Neuronal stem cell (in vitro differentiated cells): ENCODE measurements around the gene ADK.

Experiments
- DNase-seq: peaks from one replicate; pipeline ENCODE4 v3.0.0-alpha.2; 2013; ENCODE audit warnings: low spot score
- H2AFZ ChIP-seq: one replicate; pipeline ENCODE4 v1.6.1; 2013; ENCODE audit warnings: mild to moderate bottlenecking, low read length, inconsistent platforms
- H2AK5ac ChIP-seq: 2 replicates; pipeline ENCODE4 v1.6.1; 2013; ENCODE audit warnings: low read depth, mild to moderate bottlenecking, inconsistent platforms, low read length, moderate library complexity, mixed read lengths
- H2BK120ac ChIP-seq: 2 replicates; pipeline ENCODE4 v1.6.1; 2013; ENCODE audit warnings: low read depth, mild to moderate bottlenecking, inconsistent platforms, low read length, moderate library complexity, mixed read lengths
- H2BK12ac ChIP-seq: one replicate; pipeline ENCODE4 v1.6.1; 2013; ENCODE audit warnings: low read length, inconsistent platforms
- H2BK15ac ChIP-seq: 2 replicates; pipeline ENCODE4 v1.6.1; 2013; ENCODE audit warnings: mild to moderate bottlenecking, low read length, inconsistent platforms, mixed read lengths
- H2BK5ac ChIP-seq: one replicate; pipeline ENCODE4 v1.6.1; 2013; ENCODE audit warnings: inconsistent platforms, mild to moderate bottlenecking, low read length, moderate library complexity
- H3K14ac ChIP-seq: one replicate; pipeline ENCODE4 v1.6.1; 2013; ENCODE audit warnings: low read length, inconsistent platforms
- H3K18ac ChIP-seq: 2 replicates; pipeline ENCODE4 v1.6.1; 2013; ENCODE audit warnings: low read length, inconsistent platforms
- H3K23ac ChIP-seq: 2 replicates; pipeline ENCODE4 v1.6.1; 2013; ENCODE audit warnings: low read depth, mild to moderate bottlenecking, mixed read lengths, low read length, inconsistent platforms; ENCODE audit not compliant: poor library complexity
- H3K27ac ChIP-seq: replicated peaks from 3 replicates; pipeline ENCODE4 v1.5.1; 2013; ENCODE audit warnings: low read length, inconsistent platforms
- H3K27me3 ChIP-seq, 3 experiments: 2 replicates each; pipeline ENCODE4 v1.6.1; 2013; ENCODE audit warnings: low read length in 3 of 3, mild to moderate bottlenecking in 2 of 3, inconsistent platforms in 1 of 3, low read depth in 1 of 3, mixed read lengths in 1 of 3, moderate library complexity in 1 of 3; ENCODE audit not compliant: control insufficient read depth in 3 of 3, insufficient read depth in 3 of 3
- H3K36me3 ChIP-seq, 2 donors: replicated peaks in 1 of 2; 2 replicates each; pipeline ENCODE4 v1.6.1; 2013; ENCODE audit warnings: low read length in 2 of 2; ENCODE audit not compliant: control insufficient read depth in 2 of 2, insufficient read depth in 2 of 2
- H3K4ac ChIP-seq: 2 replicates; pipeline ENCODE4 v1.6.1; 2013; ENCODE audit warnings: inconsistent platforms, mild to moderate bottlenecking, low read length, moderate library complexity
- H3K4me1 ChIP-seq, 2 donors: 1 replicate in 1 of 2; 2 replicates in 1 of 2; pipeline ENCODE4 v1.6.1; 2013; ENCODE audit warnings: low read length in 2 of 2, low read depth in 1 of 2; ENCODE audit not compliant: control insufficient read depth in 2 of 2, insufficient read depth in 1 of 2
- H3K4me2 ChIP-seq: one replicate; pipeline ENCODE4 v1.6.1; 2013; ENCODE audit warnings: mild to moderate bottlenecking, low read length, inconsistent platforms; ENCODE audit not compliant: insufficient read depth, poor library complexity, severe bottlenecking
- H3K4me3 ChIP-seq, 2 donors: 2 replicates each; pipeline ENCODE4 v1.5.1; 2013; ENCODE audit warnings: low read length in 2 of 2, mild to moderate bottlenecking in 2 of 2, inconsistent platforms in 1 of 2, moderate library complexity in 1 of 2
- H3K79me1 ChIP-seq: one replicate; pipeline ENCODE4 v1.6.1; 2013; ENCODE audit warnings: low read depth, mild to moderate bottlenecking, inconsistent platforms, low read length, moderate library complexity
- H3K9ac ChIP-seq: one replicate; pipeline ENCODE4 v1.6.1; 2013; ENCODE audit warnings: mild to moderate bottlenecking, low read depth, low read length, inconsistent platforms; ENCODE audit not compliant: poor library complexity
- H3K9me3 ChIP-seq, 2 donors: replicated peaks in 1 of 2; 2 replicates each; pipeline versions ENCODE3 to v1.6.1; 2013; ENCODE audit warnings: low read length in 2 of 2, mild to moderate bottlenecking in 2 of 2, inconsistent platforms in 1 of 2, low read depth in 1 of 2, mixed read lengths in 1 of 2, moderate library complexity in 1 of 2; ENCODE audit not compliant: control insufficient read depth in 2 of 2, insufficient read depth in 1 of 2
- H4K8ac ChIP-seq: one replicate; pipeline ENCODE4 v1.6.1; 2013; ENCODE audit warnings: low read depth, mild to moderate bottlenecking, inconsistent platforms, low read length, moderate library complexity
- H4K91ac ChIP-seq: one replicate; pipeline ENCODE4 v1.6.1; 2013; ENCODE audit warnings: low read length, low read depth, mild to moderate bottlenecking, inconsistent platforms; ENCODE audit not compliant: poor library complexity
- WGBS, 2 donors: extraction: QIAGEN DNeasy Blood & Tissue Kit; methylation state at CpG; one replicate each; pipeline ENCODE4 v1.1.7; 2013; ENCODE audit warnings: missing lambda C conversion rate in 2 of 2, mixed read lengths in 1 of 2; ENCODE audit not compliant: insufficient read length in 2 of 2, insufficient replicate concordance in 1 of 2; ENCODE audit errors: extremely low coverage in 2 of 2; 5-methylcytosine and 5-hydroxymethylcytosine counted together

ADK gene

DNA sequence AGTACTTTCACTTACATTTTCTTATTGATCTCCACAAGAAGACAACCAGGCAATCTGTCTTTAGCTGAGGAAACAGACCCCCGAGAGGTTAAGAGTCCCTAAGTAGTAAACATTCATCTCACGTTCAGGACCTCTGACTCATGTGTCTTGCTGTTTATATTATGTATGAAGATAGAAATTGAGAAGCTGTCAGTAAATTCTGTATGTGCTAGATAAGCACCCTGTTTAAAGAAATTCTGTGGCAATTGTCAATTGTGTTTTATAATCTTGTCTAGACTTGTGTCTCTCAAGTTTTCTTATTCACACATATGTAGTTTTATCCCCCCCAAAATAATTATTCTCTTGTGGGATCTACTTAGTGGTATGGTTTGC is 14.5 kb downstream of the ADK start:
- Histone ChIP-seq H3K4me3 (no peak overlapping the region), H3K27ac (no peak overlapping the region), H4K91ac (no peak overlapping the region), H3K4me2 (no peak overlapping the region), H2BK12ac (no peak overlapping the region), H3K14ac (no peak overlapping the region), H2AK5ac (no peak overlapping the region), H3K36me3 (no peaks in the 10 kb centered on the region), H2BK120ac (no peak overlapping the region), H2AFZ (no peak overlapping the region), H3K4ac (no peak overlapping the region), H3K27me3 (no peaks in the 10 kb centered on the region), H3K18ac (no peak overlapping the region), H3K9ac (no peak overlapping the region), H3K23ac (no peak overlapping the region), H2BK5ac (no peak overlapping the region), H3K9me3 (no peaks in the 10 kb centered on the region), H3K4me1 (peaks cover 0 to 2% of the 10 kb centered on the region in 2 donors), H2BK15ac (no peak overlapping the region), H4K8ac (no peak overlapping the region), H3K79me1 (peaks cover under 1% of the 10 kb centered on the region)
- no CpG with 5 or more reads among the region's 2 CpGs for WGBS, 2 donors
- DNase-seq = no peak

GRCh38 chr10:74167443-74167842 is 16.4 kb downstream of the ADK start:
- Histone ChIP-seq H3K79me1 (no peaks in the 10 kb centered on the region), H4K91ac (no peak overlapping the region), H3K4ac (no peak overlapping the region), H2BK120ac (no peak overlapping the region), H3K4me2 (no peak overlapping the region), H2BK5ac (no peak overlapping the region), H2BK12ac (no peak overlapping the region), H3K14ac (no peak overlapping the region), H3K9me3 (no peaks in the 10 kb centered on the region), H3K27me3 (no peaks in the 10 kb centered on the region), H3K4me1 (peaks cover 0 to 2% of the 10 kb centered on the region in 2 donors), H3K9ac (no peak overlapping the region), H2AFZ (no peak overlapping the region), H3K36me3 (no peaks in the 10 kb centered on the region), H2AK5ac (no peak overlapping the region), H3K18ac (no peak overlapping the region), H3K23ac (no peak overlapping the region), H4K8ac (no peak overlapping the region), H3K27ac (no peak overlapping the region), H2BK15ac (no peak overlapping the region), H3K4me3 (no peak overlapping the region)
- no peak for DNase-seq
- WGBS, 2 donors = no CpG with 5 or more reads among the region's 1 CpG

GRCh38 chr10:74171625-74172024 is 20.6 kb downstream of the ADK start:
- no peak overlapping the region for H2AFZ ChIP-seq
- no peak overlapping the region for H2AK5ac ChIP-seq
- H3K27me3 ChIP-seq = no peaks in the 10 kb centered on the region
- H2BK15ac ChIP-seq = no peak overlapping the region
- H3K4me1 ChIP-seq = no peaks in the 10 kb centered on the region
- no peak overlapping the region for H2BK12ac ChIP-seq
- no peak overlapping the region for H4K91ac ChIP-seq
- H3K36me3 ChIP-seq = no peaks in the 10 kb centered on the region
- no peak overlapping the region for H3K23ac ChIP-seq
- DNase-seq = no peak
- H3K79me1 ChIP-seq = no peaks in the 10 kb centered on the region
- H3K27ac ChIP-seq = no peak overlapping the region
- WGBS, 2 donors = no CpG with 5 or more reads among the region's 2 CpGs
- no peak overlapping the region for H4K8ac ChIP-seq
- H3K4ac ChIP-seq = no peak overlapping the region
- no peak overlapping the region for H3K14ac ChIP-seq
- no peak overlapping the region for H3K18ac ChIP-seq
- H2BK5ac ChIP-seq = no peak overlapping the region
- H3K4me2 ChIP-seq = no peak overlapping the region
- no peak overlapping the region for H3K9ac ChIP-seq
- H2BK120ac ChIP-seq = no peak overlapping the region
- no peak overlapping the region for H3K4me3 ChIP-seq
- no peaks in the 10 kb centered on the region for H3K9me3 ChIP-seq

- Histone ChIP-seq H4K8ac (no peak overlapping the region), H2BK15ac (no peak overlapping the region), H3K27ac (no peak overlapping the region), H2AK5ac (no peak overlapping the region), H4K91ac (no peak overlapping the region), H3K9ac (no peak overlapping the region), H3K79me1 (no peaks in the 10 kb centered on the region), H2BK120ac (no peak overlapping the region), H3K36me3 (no peaks in the 10 kb centered on the region), H2AFZ (no peak overlapping the region), H3K4ac (no peak overlapping the region), H3K23ac (no peak overlapping the region), H3K4me3 (no peak overlapping the region), H2BK12ac (no peak overlapping the region), H3K14ac (no peak overlapping the region), H2BK5ac (no peak overlapping the region), H3K4me1 (peaks cover 0 to 3% of the 10 kb centered on the region in 2 donors), H3K9me3 (no peaks in the 10 kb centered on the region), H3K18ac (no peak overlapping the region), H3K4me2 (no peak overlapping the region), H3K27me3 (no peaks in the 10 kb centered on the region)
- WGBS, 2 donors = no CpG with 5 or more reads among the region's 3 CpGs
- DNase-seq = no peak
Measured at GRCh38 chr10:74174521-74174920, 23.5 kb downstream of the ADK start.
